ENCODE data around the gene SUGCT.

The SUGCT gene

GRCh38 chr7:40520986-40521738, 386.4 kb downstream of the SUGCT start:
- H3K4me3 ChIP-seq (replicated peaks; ENCODE audit: low read depth, low read length), result no peak overlapping the region
- TF ChIP-seq CTCF (IDR thresholded peaks at IDR 0.05; ENCODE audit: low read depth, low read length, missing control alignments), result no peak
- no peak for DNase-seq (ENCODE audit: extremely low read depth, low read depth)

GRCh38 chr7:40525764-40526163, 391.0 kb downstream of the SUGCT start:
- TF ChIP-seq CTCF (IDR thresholded peaks at IDR 0.05; ENCODE audit: low read depth, low read length, missing control alignments), result no peak
- no peak overlapping the region for H3K4me3 ChIP-seq (replicated peaks; ENCODE audit: low read depth, low read length)
- DNase-seq (ENCODE audit: extremely low read depth, low read depth), result no peak

- H3K4me3 ChIP-seq (replicated peaks; ENCODE audit: low read depth, low read length), result no peak overlapping the region
- no peak for TF ChIP-seq CTCF (IDR thresholded peaks at IDR 0.05; ENCODE audit: low read depth, low read length, missing control alignments)
- no peak for DNase-seq (ENCODE audit: extremely low read depth, low read depth)
These were observed 392.3 kb downstream of the SUGCT start for GRCh38 chr7:40526951-40527715.

- no peak for DNase-seq (ENCODE audit: extremely low read depth, low read depth)
- H3K4me3 ChIP-seq (replicated peaks; ENCODE audit: low read depth, low read length), result no peak overlapping the region
- peak; percentile 12 for TF ChIP-seq CTCF (IDR thresholded peaks at IDR 0.05; ENCODE audit: low read depth, low read length, missing control alignments)
These were observed 392.9 kb downstream of the SUGCT start for GRCh38 chr7:40527723-40528122.

GRCh38 chr7:40530292-40530691, 395.5 kb downstream of the SUGCT start:
- peak; percentile 79 for DNase-seq (ENCODE audit: extremely low read depth, low read depth)
- no peak for TF ChIP-seq CTCF (IDR thresholded peaks at IDR 0.05; ENCODE audit: low read depth, low read length, missing control alignments)
- H3K4me3 ChIP-seq (replicated peaks; ENCODE audit: low read depth, low read length), result no peak overlapping the region

- no peak overlapping the region for H3K4me3 ChIP-seq (replicated peaks; ENCODE audit: low read depth, low read length)
- DNase-seq (ENCODE audit: extremely low read depth, low read depth), result no peak
- TF ChIP-seq CTCF (IDR thresholded peaks at IDR 0.05; ENCODE audit: low read depth, low read length, missing control alignments), result no peak
These were observed 397.2 kb downstream of the SUGCT start for GRCh38 chr7:40531956-40532355.
